Uterus (tissue), 4 donors: ENCODE results near the gene NUTF2. TPM values are rescaled to one million over a fixed set of nuclear protein-coding genes. Genes with fewer than 3 reads are reported as not detected.
"Not testable (repeated sequence)": the region's sequence is repeated elsewhere in the genome, so short reads cannot be mapped to it uniquely, and the experiment has no call there.

Experiments used
- DNase-seq, 2 donors: peaks; one replicate each; pipeline ENCODE4 v3.0.0-alpha.2; 2019 to 2020
- H3K27ac ChIP-seq, 2 donors: fragments of 200-600 bp; sonication (generic); 1 replicate in 1 of 2; 2 replicates in 1 of 2; pipeline ENCODE4 v1.5.1; 2016 to 2018
- H3K27me3 ChIP-seq, 2 donors: fragments of 200-600 bp; sonication (generic); one replicate each; pipeline ENCODE4 v1.5.1; 2018 to 2019; ENCODE audit warnings: control low read depth in 1 of 2
- H3K36me3 ChIP-seq, 2 donors: fragments of 200-600 bp; sonication (generic); one replicate each; pipeline ENCODE4 v1.5.1; 2019; ENCODE audit warnings: control low read depth in 1 of 2
- H3K4me1 ChIP-seq, 2 donors: fragments of 200-600 bp; sonication (generic); one replicate each; pipeline ENCODE4 v1.5.1; 2018 to 2019; ENCODE audit warnings: control low read depth in 1 of 2
- H3K4me3 ChIP-seq, 2 donors: fragments of 200-600 bp; sonication (generic); 1 replicate in 1 of 2; 2 replicates in 1 of 2; pipeline ENCODE4 v1.5.1; 2018 to 2019; ENCODE audit warnings: mild to moderate bottlenecking in 1 of 2
- H3K9me3 ChIP-seq, 2 donors: fragments of 200-600 bp; sonication (generic); one replicate each; pipeline ENCODE4 v1.5.1; 2019; ENCODE audit warnings: control low read depth in 1 of 2
- CTCF ChIP-seq, 4 experiments: fragments of 200-600 bp in 2 of 4; fragments of 450-650 bp in 2 of 4; sonication (generic) in 2 of 4; IDR thresholded peaks; one replicate each; pipeline ENCODE4 v1.5.1; 2016 to 2019; ENCODE audit warnings: antibody characterized with exemption in 4 of 4, mild to moderate bottlenecking in 2 of 4, moderate library complexity in 1 of 4
- POLR2A ChIP-seq, 2 donors: fragments of 450-650 bp; IDR thresholded peaks; one replicate each; pipeline ENCODE4 v1.6.1; 2016; ENCODE audit warnings: antibody characterized with exemption in 2 of 2, mild to moderate bottlenecking in 1 of 2, moderate library complexity in 1 of 2
- intact Hi-C: fragments of 100-400 bp; cut with DNase I; formaldehyde crosslinking; loops from one replicate; pipeline ENCODE4 v1.15.1; 2023; ENCODE audit warnings: low total_unique reads
- total RNA-seq, 4 donors: library from RNA; depleted of rRNA in 3 of 4; stranded (reverse); fragments of >200 nt in 3 of 4; gene quantifications; one replicate each; pipeline versions ENCODE4 v1.1.0 to v1.2.4, GENCODE V29; 2014 to 2023
- donor health status: DM: yes; HTN: yes; CAD: no.

The NUTF2 gene
- total RNA-seq, 4 donors from 2014 or later, result 43.8 to 76.1 (median 65.4) TPM

DNA sequence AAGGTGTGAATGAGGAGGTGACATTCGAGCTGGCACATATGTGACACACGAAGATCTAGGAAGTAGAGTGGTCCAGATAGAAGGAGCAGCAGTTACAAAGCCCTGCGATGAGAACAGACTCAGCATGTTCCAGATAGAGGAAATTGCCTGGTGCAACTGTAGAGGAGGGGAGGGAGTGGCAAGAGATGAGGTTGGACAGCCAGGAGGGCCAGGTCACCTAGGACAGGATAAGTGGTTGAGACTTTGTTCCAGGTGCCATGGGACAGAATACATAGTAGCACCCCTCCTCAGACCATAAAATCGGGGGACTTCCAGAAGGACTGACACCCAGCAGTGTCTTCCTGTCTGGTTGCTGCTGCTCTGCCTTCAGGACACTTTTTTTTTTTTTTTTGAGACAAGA, 11.8 kb downstream of the NUTF2 start:
- Histone ChIP-seq H3K4me1 (peaks cover 6 to 10% of the 10 kb centered on the region in 2 donors), H3K27ac (peak overlapping the region; percentile 75 to 76), H3K27me3 (no peaks in the 10 kb centered on the region), H3K9me3 (no peaks in the 10 kb centered on the region), H3K36me3 (no peaks in the 10 kb centered on the region), H3K4me3 (no peak overlapping the region)
- intact Hi-C loops, result no loop called here
- no peak for DNase-seq
- no peak for TF ChIP-seq POLR2A (IDR thresholded peaks at IDR 0.05)
- TF ChIP-seq CTCF (IDR thresholded peaks at IDR 0.05), result no peak

GRCh38 chr16:67860589-67861398, 14.1 kb downstream of the NUTF2 start:
- no peaks in the 10 kb centered on the region for H3K36me3 ChIP-seq
- no peaks in the 10 kb centered on the region for H3K27me3 ChIP-seq
- no peaks in the 10 kb centered on the region for H3K9me3 ChIP-seq
- H3K4me3 ChIP-seq, result no peak overlapping the region
- intact Hi-C loops, result no loop called here
- peaks cover 6 to 10% of the 10 kb centered on the region in 2 donors for H3K4me1 ChIP-seq
- TF ChIP-seq CTCF (IDR thresholded peaks at IDR 0.05) (no peak), POLR2A (IDR thresholded peaks at IDR 0.05) (no peak)
- DNase-seq, result no peak
- H3K27ac ChIP-seq, result no peak overlapping the region

DNA sequence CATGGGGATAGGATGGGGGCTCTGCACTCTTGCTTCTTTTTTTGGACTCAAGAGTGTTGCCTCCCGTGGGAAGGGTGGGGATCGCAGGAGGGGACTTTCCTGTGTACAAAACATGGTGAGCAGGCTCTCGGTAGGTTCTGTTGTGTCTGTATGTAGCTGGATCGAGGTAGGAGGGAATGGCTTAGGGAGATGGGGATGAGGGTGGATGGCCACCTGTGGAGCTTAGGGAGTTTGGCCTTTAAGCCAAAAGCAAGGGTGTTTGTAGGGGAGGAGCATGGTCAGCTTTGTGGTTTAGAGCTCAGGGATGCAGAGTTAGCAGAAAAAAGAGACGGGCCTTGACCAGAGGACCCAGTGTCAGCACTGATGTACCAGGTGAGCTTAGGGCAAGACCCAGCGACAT, 15.1 kb downstream of the NUTF2 start:
- H3K9me3 ChIP-seq, result no peaks in the 10 kb centered on the region
- no peaks in the 10 kb centered on the region for H3K36me3 ChIP-seq
- peak overlapping the region in 1 of 2 donors; percentile 67 for H3K27ac ChIP-seq
- H3K4me3 ChIP-seq, result no peak overlapping the region
- DNase-seq, result no peak
- H3K27me3 ChIP-seq, result no peaks in the 10 kb centered on the region
- peaks cover 6 to 7% of the 10 kb centered on the region in 2 donors for H3K4me1 ChIP-seq
- TF ChIP-seq POLR2A (IDR thresholded peaks at IDR 0.05), result no peak
- no peak for TF ChIP-seq CTCF (IDR thresholded peaks at IDR 0.05)
- intact Hi-C loops, result no loop called here

DNA sequence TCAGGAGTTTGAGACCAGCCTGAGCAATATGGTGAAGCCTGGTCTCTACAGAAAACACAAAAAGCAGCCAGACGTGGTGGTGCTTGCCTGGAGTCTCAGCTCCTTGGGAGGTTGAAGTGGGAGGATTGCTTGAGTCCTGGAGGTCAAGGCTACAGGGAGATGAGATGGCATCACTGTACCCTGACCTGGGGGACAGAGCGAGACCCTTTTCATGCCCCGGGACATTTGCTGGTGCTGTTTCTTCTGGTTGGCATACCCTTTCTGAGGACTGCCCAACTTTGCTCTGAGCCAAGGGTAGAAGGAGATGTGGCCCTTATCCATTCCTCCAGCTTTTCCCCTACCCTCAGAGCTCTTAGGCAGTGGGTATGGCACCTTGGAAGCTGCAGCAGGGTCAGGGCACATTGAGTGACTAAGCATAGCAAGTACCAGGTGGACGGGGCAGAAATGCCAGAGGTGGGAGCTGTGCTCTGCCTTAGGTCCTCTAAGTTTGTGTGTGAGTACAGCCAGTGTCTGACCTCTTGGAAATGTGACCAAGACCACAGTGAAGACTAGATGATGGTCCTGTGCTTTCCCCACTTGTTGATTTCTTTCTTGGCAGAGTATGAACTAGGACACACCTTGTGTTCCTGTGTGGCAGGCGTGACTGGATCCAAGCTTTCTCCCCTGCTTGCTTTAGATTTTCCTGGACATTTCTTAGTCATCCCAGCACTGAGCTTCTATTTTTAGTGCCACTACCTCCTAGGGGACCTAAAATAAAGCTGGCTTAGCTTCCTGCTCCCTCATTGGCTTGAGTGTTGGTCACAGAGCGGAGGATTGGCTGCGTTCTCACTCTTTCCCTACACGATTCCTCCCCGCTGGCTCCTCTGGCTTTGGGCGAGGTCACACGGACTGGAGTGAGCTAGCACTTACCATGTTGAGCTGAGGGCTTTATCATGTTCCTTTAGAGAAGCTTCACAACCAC, 16.2 kb downstream of the NUTF2 start:
- H3K4me3 ChIP-seq, result no peak overlapping the region
- no peaks in the 10 kb centered on the region for H3K9me3 ChIP-seq
- H3K4me1 ChIP-seq, result no peaks in the 10 kb centered on the region
- no peaks in the 10 kb centered on the region for H3K36me3 ChIP-seq
- intact Hi-C loops, result no loop called here
- H3K27ac ChIP-seq, result peak overlapping the region; percentile 67 to 86
- TF ChIP-seq CTCF (IDR thresholded peaks at IDR 0.05), result no peak
- TF ChIP-seq POLR2A (IDR thresholded peaks at IDR 0.05), result no peak
- H3K27me3 ChIP-seq, result no peaks in the 10 kb centered on the region
- peak; percentile 61 for DNase-seq

DNA sequence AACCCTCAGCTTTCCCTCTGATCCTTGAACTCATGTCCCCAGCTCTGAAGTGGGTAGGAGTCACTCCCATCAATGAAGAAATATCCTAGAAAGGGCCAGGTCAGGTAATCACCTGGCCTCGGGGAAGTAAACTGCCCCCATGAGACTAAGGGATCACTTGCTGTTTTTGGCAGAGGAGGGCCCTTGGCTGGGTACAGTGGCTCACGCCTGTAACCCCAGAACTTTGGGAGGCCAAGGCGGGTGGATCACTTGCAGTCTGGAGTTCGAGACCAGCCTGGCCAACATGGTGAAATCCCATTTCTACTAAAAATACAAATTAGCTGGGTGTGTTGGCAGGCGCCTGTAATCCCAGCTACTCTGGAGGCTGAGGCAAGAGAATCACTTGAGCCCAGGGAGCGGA, 17.3 kb downstream of the NUTF2 start:
- H3K9me3 ChIP-seq, H3K4me3 ChIP-seq, H3K27me3 ChIP-seq, intact Hi-C loops, DNase-seq, H3K4me1 ChIP-seq, H3K36me3 ChIP-seq: not testable (repeated sequence)
- peak overlapping the region; percentile 67 to 86 for H3K27ac ChIP-seq
